WTC11 (cell line): Measurements from ENCODE around the gene GAK. TPM values are rescaled to one million over a fixed set of nuclear protein-coding genes. Genes with fewer than 3 reads are reported as not detected.
A peak's percentile ranks its signal among the peaks of the same experiment; 100 is the strongest.

ENCODE experiments used
- ATAC-seq: fragments of 200-7000 bp; cut with Tn5 transposase; 2 replicates; pipeline ENCODE4 v1.10.0; 2021; ENCODE audit warnings: mild to moderate bottlenecking, moderate library complexity
- CTCF ChIA-PET: fragments of 300-600 bp; sonication (Branson Sonifier 250); formaldehyde crosslinking; loops from one replicate; lab custom pipeline; 2021; ENCODE audit warnings: antibody characterized with exemption; lab: Charles Lee
- POLR2A ChIA-PET: fragments of 350-600 bp; sonication (Branson Sonifier 250); formaldehyde crosslinking; loops from one replicate; lab custom pipeline; 2021; ENCODE audit warnings: antibody characterized with exemption; lab: Charles Lee
- DNase-seq: peaks from one replicate; pipeline ENCODE4 v3.0.0; 2021; ENCODE audit warnings: low spot score
- H3K27ac Mint-ChIP-seq: 2 replicates; pipeline ENCODE4 v1.8.0; 2021; ENCODE audit warnings: mixed read lengths
- H3K27me3 Mint-ChIP-seq: 2 replicates; pipeline ENCODE4 v1.8.0; 2021; ENCODE audit warnings: low read depth, mild to moderate bottlenecking, moderate library complexity, mixed read lengths
- H3K36me3 Mint-ChIP-seq: 2 replicates; pipeline ENCODE4 v1.8.0; 2021; ENCODE audit warnings: mixed read lengths
- H3K4me1 Mint-ChIP-seq: 2 replicates; pipeline ENCODE4 v1.8.0; 2022; ENCODE audit warnings: mixed read lengths
- H3K4me3 Mint-ChIP-seq: 2 replicates; pipeline ENCODE4 v1.8.0; 2021; ENCODE audit warnings: mild to moderate bottlenecking, moderate library complexity, mixed read lengths
- H3K9me3 Mint-ChIP-seq: 2 replicates; pipeline ENCODE4 v1.8.0; 2021; ENCODE audit warnings: mixed read lengths
- ATF1 ChIP-seq: sonication (generic); formaldehyde crosslinking; IDR thresholded peaks from 2 replicates; pipeline ENCODE4 v1.8.1; 2023; ENCODE audit warnings: mild to moderate bottlenecking, moderate library complexity, missing genetic modification reagents
- CBFB ChIP-seq: sonication (generic); formaldehyde crosslinking; IDR thresholded peaks from 2 replicates; pipeline ENCODE4 v1.8.1; 2022; ENCODE audit warnings: mild to moderate bottlenecking, low read depth, missing genetic modification reagents
- FOXP1 ChIP-seq: sonication (generic); formaldehyde crosslinking; IDR thresholded peaks from 2 replicates; pipeline ENCODE4 v1.8.0; 2022; ENCODE audit warnings: missing genetic modification reagents, mild to moderate bottlenecking, moderate library complexity, borderline replicate concordance
- GRHL2 ChIP-seq: fragments of 250-450 bp; sonication (Bioruptor Pico); IDR thresholded peaks from 2 replicates; pipeline ENCODE4 v1.8.0; 2022; ENCODE audit warnings: mild to moderate bottlenecking, moderate library complexity; ENCODE audit not compliant: insufficient replicate concordance, severe bottlenecking
- GTF2I ChIP-seq: fragments of 250-450 bp; sonication (Bioruptor Pico); conservative IDR thresholded peaks from 2 replicates; pipeline ENCODE4 v1.4.0; 2021; ENCODE audit warnings: mild to moderate bottlenecking
- IRF2 ChIP-seq: sonication (generic); formaldehyde crosslinking; IDR thresholded peaks from 2 replicates; pipeline ENCODE4 v1.8.0; 2022; ENCODE audit warnings: low read depth, missing genetic modification reagents, borderline replicate concordance
- KAT7 ChIP-seq: sonication (generic); formaldehyde crosslinking; IDR thresholded peaks from 2 replicates; pipeline ENCODE4 v1.8.1; 2023; ENCODE audit warnings: missing genetic modification reagents, mild to moderate bottlenecking, borderline replicate concordance
- ZNF219 ChIP-seq: sonication (generic); formaldehyde crosslinking; IDR thresholded peaks from 2 replicates; pipeline ENCODE4 v1.8.0; 2023; ENCODE audit warnings: missing genetic modification reagents, mild to moderate bottlenecking, borderline replicate concordance
- total RNA-seq: library from RNA; stranded (reverse); gene quantifications from 3 replicates; pipeline ENCODE4 v1.2.3, GENCODE V29; 2021
- TF ChIP-seq, protein P1 (sequence below): sonication (generic); formaldehyde crosslinking; IDR thresholded peaks from 2 replicates; pipeline ENCODE4 v1.8.0; 2023; ENCODE audit warnings: missing genetic modification reagents, mild to moderate bottlenecking, borderline replicate concordance
- TF ChIP-seq, protein P2 (sequence below): sonication (generic); formaldehyde crosslinking; IDR thresholded peaks from 2 replicates; pipeline ENCODE4 v1.8.0; 2022; ENCODE audit warnings: mild to moderate bottlenecking, missing genetic modification reagents
- TF ChIP-seq, protein P3 (sequence below): sonication (generic); formaldehyde crosslinking; IDR thresholded peaks from 2 replicates; pipeline ENCODE4 v1.8.1; 2022; ENCODE audit warnings: mild to moderate bottlenecking, moderate library complexity, missing genetic modification reagents
- TF ChIP-seq, protein P4 (sequence below): sonication (generic); formaldehyde crosslinking; IDR thresholded peaks from 2 replicates; pipeline ENCODE4 v1.8.1; 2022; ENCODE audit warnings: low read depth, missing genetic modification reagents, borderline replicate concordance
- TF ChIP-seq, protein P5 (sequence below): sonication (generic); formaldehyde crosslinking; IDR thresholded peaks from 2 replicates; pipeline ENCODE4 v1.8.1; 2023; ENCODE audit warnings: mild to moderate bottlenecking, missing genetic modification reagents, borderline replicate concordance

GAK gene
- total RNA-seq, 1 experiment from 2014 or later = 121 TPM

DNA sequence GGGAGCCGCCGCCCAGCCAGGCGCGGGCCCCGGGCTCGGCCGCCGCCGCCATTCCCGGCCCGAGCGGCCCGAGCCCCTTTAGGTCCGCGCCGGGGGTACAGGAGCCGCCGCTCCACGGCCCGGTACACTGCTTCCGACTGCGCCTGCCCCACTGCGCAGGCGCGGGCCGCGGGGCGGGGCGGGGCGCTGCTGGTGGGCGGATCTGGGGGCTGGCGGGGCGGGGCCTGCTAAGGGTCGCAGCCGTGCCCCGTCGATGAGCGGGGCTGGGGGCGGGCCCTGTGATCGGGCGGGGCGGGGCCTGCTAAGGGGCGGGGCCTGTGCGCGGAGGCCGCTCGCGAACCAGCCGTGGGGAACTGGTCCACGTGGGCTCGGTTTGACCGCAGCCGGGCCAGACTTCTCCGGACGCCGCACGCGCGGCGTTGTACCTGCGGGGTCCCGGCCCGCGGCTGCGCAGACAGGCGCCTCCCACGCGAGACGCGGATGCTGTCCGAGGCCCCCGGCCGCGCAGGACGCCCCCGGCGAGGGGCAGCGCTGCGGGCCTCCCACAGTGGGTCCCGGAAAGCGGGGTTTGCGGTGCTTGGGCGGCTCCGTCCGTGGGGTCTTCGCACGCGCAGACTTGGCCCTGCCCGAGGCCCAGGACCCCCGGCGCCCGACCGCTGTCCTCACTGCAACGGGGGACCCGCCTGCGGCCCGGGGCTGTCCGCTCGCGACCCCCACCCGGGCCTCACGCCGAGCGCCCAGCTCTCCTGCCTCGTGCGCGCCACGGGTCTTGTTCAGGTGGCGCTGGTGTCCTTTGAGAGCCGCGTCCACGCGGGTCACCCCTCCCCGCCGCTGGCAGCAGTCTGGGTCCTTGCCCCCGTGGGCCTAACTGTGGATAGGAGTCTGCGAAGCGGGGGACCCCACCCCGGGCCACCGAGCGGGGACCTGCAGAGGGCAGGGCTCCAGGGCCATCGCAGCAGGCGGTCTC is 41.6 kb upstream of the GAK start, which contains the start of gene DGKQ (continued):
- TF ChIP-seq KAT7 (CRISPR knock-in tag) = no peak

DNA sequence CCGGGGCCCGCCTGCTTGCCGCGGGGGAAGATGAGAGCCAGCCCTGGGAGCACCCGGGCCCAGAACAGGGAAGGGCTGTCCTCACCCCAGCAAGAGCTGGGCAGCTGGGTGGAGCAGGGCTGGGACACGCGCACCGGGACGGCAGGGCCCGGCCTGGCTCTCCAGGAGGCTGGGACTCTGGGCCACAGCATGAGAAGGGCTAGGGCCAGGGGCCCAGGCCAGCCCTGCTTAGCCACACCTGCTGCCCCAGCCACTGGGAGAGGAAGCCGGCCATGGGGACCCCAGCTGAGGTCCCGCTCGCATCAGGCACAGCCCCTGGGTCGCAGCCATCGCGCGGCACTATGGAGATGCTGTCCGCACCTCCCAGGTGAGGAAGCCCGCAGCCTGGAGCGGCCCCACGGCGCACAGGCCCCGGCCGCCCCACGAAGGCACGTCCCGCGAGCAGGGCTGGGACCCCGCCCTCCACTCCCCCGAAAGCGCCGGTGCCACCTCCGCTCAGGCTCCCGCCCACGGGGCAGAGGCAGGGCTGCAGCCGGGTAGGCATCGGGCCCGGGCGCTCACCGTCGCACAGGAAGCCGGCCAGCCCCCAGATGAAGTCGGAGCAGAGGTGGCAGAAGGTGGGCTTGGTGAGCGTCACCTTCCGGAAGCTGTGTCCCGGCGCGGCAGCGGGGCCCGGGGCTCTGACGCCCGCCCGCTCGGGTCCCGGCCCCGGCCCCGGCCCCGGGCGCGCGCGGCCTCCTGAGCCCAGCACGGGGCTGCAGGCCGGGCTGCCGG is 40.7 kb upstream of the GAK start:
- peak overlapping the region; percentile 47 for H3K4me3 Mint-ChIP-seq
- TF ChIP-seq, protein P1, sequence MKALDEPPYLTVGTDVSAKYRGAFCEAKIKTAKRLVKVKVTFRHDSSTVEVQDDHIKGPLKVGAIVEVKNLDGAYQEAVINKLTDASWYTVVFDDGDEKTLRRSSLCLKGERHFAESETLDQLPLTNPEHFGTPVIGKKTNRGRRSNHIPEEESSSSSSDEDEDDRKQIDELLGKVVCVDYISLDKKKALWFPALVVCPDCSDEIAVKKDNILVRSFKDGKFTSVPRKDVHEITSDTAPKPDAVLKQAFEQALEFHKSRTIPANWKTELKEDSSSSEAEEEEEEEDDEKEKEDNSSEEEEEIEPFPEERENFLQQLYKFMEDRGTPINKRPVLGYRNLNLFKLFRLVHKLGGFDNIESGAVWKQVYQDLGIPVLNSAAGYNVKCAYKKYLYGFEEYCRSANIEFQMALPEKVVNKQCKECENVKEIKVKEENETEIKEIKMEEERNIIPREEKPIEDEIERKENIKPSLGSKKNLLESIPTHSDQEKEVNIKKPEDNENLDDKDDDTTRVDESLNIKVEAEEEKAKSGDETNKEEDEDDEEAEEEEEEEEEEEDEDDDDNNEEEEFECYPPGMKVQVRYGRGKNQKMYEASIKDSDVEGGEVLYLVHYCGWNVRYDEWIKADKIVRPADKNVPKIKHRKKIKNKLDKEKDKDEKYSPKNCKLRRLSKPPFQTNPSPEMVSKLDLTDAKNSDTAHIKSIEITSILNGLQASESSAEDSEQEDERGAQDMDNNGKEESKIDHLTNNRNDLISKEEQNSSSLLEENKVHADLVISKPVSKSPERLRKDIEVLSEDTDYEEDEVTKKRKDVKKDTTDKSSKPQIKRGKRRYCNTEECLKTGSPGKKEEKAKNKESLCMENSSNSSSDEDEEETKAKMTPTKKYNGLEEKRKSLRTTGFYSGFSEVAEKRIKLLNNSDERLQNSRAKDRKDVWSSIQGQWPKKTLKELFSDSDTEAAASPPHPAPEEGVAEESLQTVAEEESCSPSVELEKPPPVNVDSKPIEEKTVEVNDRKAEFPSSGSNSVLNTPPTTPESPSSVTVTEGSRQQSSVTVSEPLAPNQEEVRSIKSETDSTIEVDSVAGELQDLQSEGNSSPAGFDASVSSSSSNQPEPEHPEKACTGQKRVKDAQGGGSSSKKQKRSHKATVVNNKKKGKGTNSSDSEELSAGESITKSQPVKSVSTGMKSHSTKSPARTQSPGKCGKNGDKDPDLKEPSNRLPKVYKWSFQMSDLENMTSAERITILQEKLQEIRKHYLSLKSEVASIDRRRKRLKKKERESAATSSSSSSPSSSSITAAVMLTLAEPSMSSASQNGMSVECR (CRISPR knock-in tag) = 0 out of 2 replicates have a peak, but pooled peaks have one; percentile 26
- TF ChIP-seq FOXP1 (CRISPR knock-in tag) (0 out of 2 replicates have a peak, but pooled peaks have one; percentile 44), CBFB (CRISPR knock-in tag) (0 out of 2 replicates have a peak, but pooled peaks have one; percentile 40), GTF2I (CRISPR knock-in tag) (no peak)
- TF ChIP-seq, protein P2, sequence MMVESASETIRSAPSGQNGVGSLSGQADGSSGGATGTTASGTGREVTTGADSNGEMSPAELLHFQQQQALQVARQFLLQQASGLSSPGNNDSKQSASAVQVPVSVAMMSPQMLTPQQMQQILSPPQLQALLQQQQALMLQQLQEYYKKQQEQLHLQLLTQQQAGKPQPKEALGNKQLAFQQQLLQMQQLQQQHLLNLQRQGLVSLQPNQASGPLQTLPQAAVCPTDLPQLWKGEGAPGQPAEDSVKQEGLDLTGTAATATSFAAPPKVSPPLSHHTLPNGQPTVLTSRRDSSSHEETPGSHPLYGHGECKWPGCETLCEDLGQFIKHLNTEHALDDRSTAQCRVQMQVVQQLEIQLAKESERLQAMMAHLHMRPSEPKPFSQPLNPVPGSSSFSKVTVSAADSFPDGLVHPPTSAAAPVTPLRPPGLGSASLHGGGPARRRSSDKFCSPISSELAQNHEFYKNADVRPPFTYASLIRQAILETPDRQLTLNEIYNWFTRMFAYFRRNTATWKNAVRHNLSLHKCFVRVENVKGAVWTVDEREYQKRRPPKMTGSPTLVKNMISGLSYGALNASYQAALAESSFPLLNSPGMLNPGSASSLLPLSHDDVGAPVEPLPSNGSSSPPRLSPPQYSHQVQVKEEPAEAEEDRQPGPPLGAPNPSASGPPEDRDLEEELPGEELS (CRISPR knock-in tag) = 0 out of 2 replicates have a peak, but pooled peaks have one; percentile 37
- TF ChIP-seq, protein P3, sequence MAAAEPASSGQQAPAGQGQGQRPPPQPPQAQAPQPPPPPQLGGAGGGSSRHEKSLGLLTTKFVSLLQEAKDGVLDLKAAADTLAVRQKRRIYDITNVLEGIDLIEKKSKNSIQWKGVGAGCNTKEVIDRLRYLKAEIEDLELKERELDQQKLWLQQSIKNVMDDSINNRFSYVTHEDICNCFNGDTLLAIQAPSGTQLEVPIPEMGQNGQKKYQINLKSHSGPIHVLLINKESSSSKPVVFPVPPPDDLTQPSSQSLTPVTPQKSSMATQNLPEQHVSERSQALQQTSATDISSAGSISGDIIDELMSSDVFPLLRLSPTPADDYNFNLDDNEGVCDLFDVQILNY (CRISPR knock-in tag) = no peak
- no peaks in the 10 kb centered on the region for H3K4me1 Mint-ChIP-seq
- CTCF ChIA-PET = interaction anchor here (0.8 to 1.9 kb wide), 3 partner anchors 13 to 46 kb away, joined by 3 to 7 read pairs (median 3); no protein-coding TSS in a partner anchor
- DNase-seq = peak; percentile 46
- 0 out of 2 replicates have a peak, but pooled peaks cover 2% of the 10 kb centered on the region for H3K36me3 Mint-ChIP-seq
- no peak overlapping the region for H3K27ac Mint-ChIP-seq
- POLR2A ChIA-PET = no interaction called here
- peaks cover 29% of the 10 kb centered on the region for H3K27me3 Mint-ChIP-seq
- peak; percentile 17 for ATAC-seq
- peaks cover 3% of the 10 kb centered on the region; the same call in 1 of the 2 replicates for H3K9me3 Mint-ChIP-seq

DNA sequence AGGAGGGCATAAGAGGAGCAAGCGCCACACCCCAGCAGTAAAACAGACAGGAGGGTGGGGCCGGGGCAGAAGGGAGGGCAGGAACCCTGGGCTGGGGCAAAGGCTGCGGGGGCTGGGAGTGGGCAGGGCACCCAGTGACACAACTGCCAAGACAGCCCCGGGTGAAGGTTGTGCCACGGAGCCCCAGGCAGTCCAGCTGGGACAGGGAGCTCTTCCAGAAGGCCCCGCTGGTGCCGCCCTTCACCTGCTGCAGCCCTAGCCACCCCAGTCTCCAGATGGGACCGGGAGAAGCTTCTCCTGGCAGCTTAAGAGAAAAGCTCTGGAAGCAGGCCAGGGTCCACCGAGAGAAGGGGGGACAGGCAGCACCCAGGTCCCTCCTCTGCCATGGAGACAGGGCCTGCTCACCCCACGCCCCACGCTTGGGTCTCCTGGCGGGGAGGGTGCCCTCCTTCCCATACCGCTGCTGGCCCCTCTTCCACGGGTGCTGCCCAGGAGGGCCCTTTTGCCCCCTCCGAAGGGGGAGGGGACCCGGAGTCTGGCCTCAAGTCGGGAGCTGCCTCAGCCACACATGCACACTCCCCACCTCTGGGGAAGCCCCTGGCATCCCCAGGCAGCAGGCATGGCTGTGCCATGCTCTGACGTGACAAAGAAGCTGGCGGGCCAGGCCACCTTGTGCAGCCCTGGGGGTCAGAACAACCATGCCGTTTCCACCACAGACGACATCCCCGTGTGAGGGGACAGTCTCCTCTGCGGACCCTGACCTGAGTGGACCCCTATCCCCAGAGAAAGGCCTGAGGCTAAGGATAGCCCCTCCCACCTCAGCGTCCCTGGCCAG is 39.8 kb upstream of the GAK start:
- CTCF ChIA-PET = interaction anchor here (1.9 kb wide), 1 partner anchor 45 kb away, joined by 7 read pairs; no protein-coding TSS in a partner anchor
- Mint-ChIP-seq H3K9me3 (peaks cover 3% of the 10 kb centered on the region; the same call in 1 of the 2 replicates), H3K4me3 (no peak overlapping the region; the same call in 1 of the 2 replicates), H3K27ac (no peak overlapping the region), H3K27me3 (peaks cover 34% of the 10 kb centered on the region), H3K36me3 (0 out of 2 replicates have a peak, but pooled peaks cover 2% of the 10 kb centered on the region), H3K4me1 (no peaks in the 10 kb centered on the region)
- ATAC-seq (no peak), DNase-seq (no peak)
- POLR2A ChIA-PET = no interaction called here
- TF ChIP-seq, protein P4, sequence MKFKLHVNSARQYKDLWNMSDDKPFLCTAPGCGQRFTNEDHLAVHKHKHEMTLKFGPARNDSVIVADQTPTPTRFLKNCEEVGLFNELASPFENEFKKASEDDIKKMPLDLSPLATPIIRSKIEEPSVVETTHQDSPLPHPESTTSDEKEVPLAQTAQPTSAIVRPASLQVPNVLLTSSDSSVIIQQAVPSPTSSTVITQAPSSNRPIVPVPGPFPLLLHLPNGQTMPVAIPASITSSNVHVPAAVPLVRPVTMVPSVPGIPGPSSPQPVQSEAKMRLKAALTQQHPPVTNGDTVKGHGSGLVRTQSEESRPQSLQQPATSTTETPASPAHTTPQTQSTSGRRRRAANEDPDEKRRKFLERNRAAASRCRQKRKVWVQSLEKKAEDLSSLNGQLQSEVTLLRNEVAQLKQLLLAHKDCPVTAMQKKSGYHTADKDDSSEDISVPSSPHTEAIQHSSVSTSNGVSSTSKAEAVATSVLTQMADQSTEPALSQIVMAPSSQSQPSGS (CRISPR knock-in tag) = no peak
- TF ChIP-seq ATF1 (no peak), ZNF219 (CRISPR knock-in tag) (no peak), GRHL2 (CRISPR knock-in tag) (no peak), IRF2 (CRISPR knock-in tag) (no peak)
- TF ChIP-seq, protein P5, sequence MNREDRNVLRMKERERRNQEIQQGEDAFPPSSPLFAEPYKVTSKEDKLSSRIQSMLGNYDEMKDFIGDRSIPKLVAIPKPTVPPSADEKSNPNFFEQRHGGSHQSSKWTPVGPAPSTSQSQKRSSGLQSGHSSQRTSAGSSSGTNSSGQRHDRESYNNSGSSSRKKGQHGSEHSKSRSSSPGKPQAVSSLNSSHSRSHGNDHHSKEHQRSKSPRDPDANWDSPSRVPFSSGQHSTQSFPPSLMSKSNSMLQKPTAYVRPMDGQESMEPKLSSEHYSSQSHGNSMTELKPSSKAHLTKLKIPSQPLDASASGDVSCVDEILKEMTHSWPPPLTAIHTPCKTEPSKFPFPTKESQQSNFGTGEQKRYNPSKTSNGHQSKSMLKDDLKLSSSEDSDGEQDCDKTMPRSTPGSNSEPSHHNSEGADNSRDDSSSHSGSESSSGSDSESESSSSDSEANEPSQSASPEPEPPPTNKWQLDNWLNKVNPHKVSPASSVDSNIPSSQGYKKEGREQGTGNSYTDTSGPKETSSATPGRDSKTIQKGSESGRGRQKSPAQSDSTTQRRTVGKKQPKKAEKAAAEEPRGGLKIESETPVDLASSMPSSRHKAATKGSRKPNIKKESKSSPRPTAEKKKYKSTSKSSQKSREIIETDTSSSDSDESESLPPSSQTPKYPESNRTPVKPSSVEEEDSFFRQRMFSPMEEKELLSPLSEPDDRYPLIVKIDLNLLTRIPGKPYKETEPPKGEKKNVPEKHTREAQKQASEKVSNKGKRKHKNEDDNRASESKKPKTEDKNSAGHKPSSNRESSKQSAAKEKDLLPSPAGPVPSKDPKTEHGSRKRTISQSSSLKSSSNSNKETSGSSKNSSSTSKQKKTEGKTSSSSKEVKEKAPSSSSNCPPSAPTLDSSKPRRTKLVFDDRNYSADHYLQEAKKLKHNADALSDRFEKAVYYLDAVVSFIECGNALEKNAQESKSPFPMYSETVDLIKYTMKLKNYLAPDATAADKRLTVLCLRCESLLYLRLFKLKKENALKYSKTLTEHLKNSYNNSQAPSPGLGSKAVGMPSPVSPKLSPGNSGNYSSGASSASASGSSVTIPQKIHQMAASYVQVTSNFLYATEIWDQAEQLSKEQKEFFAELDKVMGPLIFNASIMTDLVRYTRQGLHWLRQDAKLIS (CRISPR knock-in tag) = no peak
